HEK293 (cell line): ENCODE results near the gene OR2A5.

Experiments used
- CTCF ChIA-PET: fragments of 350-600 bp; formaldehyde crosslinking; extraction: SDS; loops from one replicate; lab custom pipeline; 2021; ENCODE audit warnings: antibody characterized with exemption; lab: Yijun Ruan, JAX
- POLR2A ChIA-PET: fragments of 300-600 bp; formaldehyde crosslinking; extraction: SDS; loops from one replicate; lab custom pipeline; 2020; ENCODE audit warnings: antibody characterized with exemption, inconsistent platforms; lab: Yijun Ruan, JAX
- H3K27ac ChIP-seq: fragments of 200-500 bp; sonication (Bioruptor generic); 2 replicates; pipeline ENCODE4 v1.5.1; 2014; ENCODE audit warnings: low read depth, low read length, control low read depth, inconsistent platforms; ENCODE audit errors: extremely low read depth
- H3K36me3 ChIP-seq, 2 experiments: fragments of 200-500 bp in 1 of 2; sonication (Bioruptor generic) in 1 of 2; 1 replicate in 1 of 2; 2 replicates in 1 of 2; pipeline ENCODE4 v1.5.1; 2014 to 2017; ENCODE audit warnings: inconsistent platforms in 2 of 2, low read length in 2 of 2; ENCODE audit not compliant: control insufficient read depth in 2 of 2, insufficient read depth in 1 of 2
- H3K4me1 ChIP-seq: fragments of 200-500 bp; sonication (Bioruptor generic); 2 replicates; pipeline ENCODE4 v1.5.1; 2014; ENCODE audit warnings: mild to moderate bottlenecking, low read length, inconsistent platforms; ENCODE audit not compliant: control insufficient read depth, insufficient read depth
- H3K4me3 ChIP-seq: 2 replicates; pipeline ENCODE4 v1.5.1; 2011; ENCODE audit warnings: low read depth, mild to moderate bottlenecking, control low read depth, low read length, moderate library complexity
- H3K9me3 ChIP-seq: fragments of 200-500 bp; sonication (Bioruptor generic); 2 replicates; pipeline ENCODE4 v1.5.1; 2014; ENCODE audit warnings: low read depth, low read length, inconsistent platforms; ENCODE audit not compliant: control insufficient read depth, insufficient read depth
- AEBP2 ChIP-seq: fragments of 450-650 bp; formaldehyde crosslinking; IDR thresholded peaks from 2 replicates; pipeline ENCODE4 v1.5.1; 2016; ENCODE audit warnings: missing biosample characterization, missing genetic modification characterization, borderline replicate concordance
- GLI4 ChIP-seq: fragments of 450-650 bp; formaldehyde crosslinking; IDR thresholded peaks from 2 replicates; pipeline ENCODE4 v1.5.1; 2016; ENCODE audit warnings: missing biosample characterization, missing genetic modification characterization
- MZF1 ChIP-seq: fragments of 450-650 bp; formaldehyde crosslinking; IDR thresholded peaks from 2 replicates; pipeline ENCODE4 v1.5.1; 2017; ENCODE audit warnings: missing biosample characterization, missing genetic modification characterization, borderline replicate concordance
- PRDM2 ChIP-seq: fragments of 450-650 bp; formaldehyde crosslinking; IDR thresholded peaks from 2 replicates; pipeline ENCODE4 v1.5.1; 2016; ENCODE audit warnings: missing biosample characterization, missing genetic modification characterization, borderline replicate concordance
- YY2 ChIP-seq: fragments of 450-650 bp; formaldehyde crosslinking; IDR thresholded peaks from 2 replicates; pipeline ENCODE4 v1.5.1; 2016; ENCODE audit warnings: missing biosample characterization, missing genetic modification characterization
- ZBTB8A ChIP-seq: fragments of 450-650 bp; formaldehyde crosslinking; IDR thresholded peaks from 2 replicates; pipeline ENCODE4 v1.5.1; 2016; ENCODE audit warnings: missing biosample characterization, missing genetic modification characterization
- ZFP69B ChIP-seq: fragments of 450-650 bp; formaldehyde crosslinking; IDR thresholded peaks from 2 replicates; pipeline ENCODE4 v1.5.1; 2016; ENCODE audit warnings: missing biosample characterization, missing genetic modification characterization
- ZNF146 ChIP-seq: fragments of 450-650 bp; formaldehyde crosslinking; IDR thresholded peaks from 2 replicates; pipeline ENCODE4 v1.5.1; 2016; ENCODE audit warnings: missing biosample characterization, missing genetic modification characterization
- ZNF157 ChIP-seq: fragments of 450-650 bp; formaldehyde crosslinking; IDR thresholded peaks from 2 replicates; pipeline ENCODE4 v1.5.1; 2016; ENCODE audit warnings: missing biosample characterization, missing genetic modification characterization
- ZNF202 ChIP-seq: fragments of 450-650 bp; formaldehyde crosslinking; IDR thresholded peaks from 2 replicates; pipeline ENCODE4 v1.5.1; 2016; ENCODE audit warnings: missing biosample characterization, missing genetic modification characterization, borderline replicate concordance
- ZNF223 ChIP-seq: fragments of 450-650 bp; formaldehyde crosslinking; IDR thresholded peaks from 2 replicates; pipeline ENCODE4 v1.5.1; 2016; ENCODE audit warnings: missing biosample characterization, missing genetic modification characterization
- ZNF341 ChIP-seq: fragments of 450-650 bp; formaldehyde crosslinking; IDR thresholded peaks from 2 replicates; pipeline ENCODE4; 2016; ENCODE audit warnings: low read depth, missing biosample characterization, missing genetic modification characterization
- ZNF416 ChIP-seq: fragments of 450-650 bp; formaldehyde crosslinking; IDR thresholded peaks from 2 replicates; pipeline ENCODE4 v1.5.1; 2016; ENCODE audit warnings: missing biosample characterization, missing genetic modification characterization
- ZNF426 ChIP-seq: fragments of 450-650 bp; formaldehyde crosslinking; IDR thresholded peaks from 2 replicates; pipeline ENCODE4 v1.5.1; 2017; ENCODE audit warnings: missing biosample characterization, missing genetic modification characterization, mild to moderate bottlenecking, inconsistent platforms, moderate library complexity
- ZNF521 ChIP-seq: fragments of 450-650 bp; formaldehyde crosslinking; IDR thresholded peaks from 2 replicates; pipeline ENCODE4 v1.5.1; 2017; ENCODE audit warnings: missing biosample characterization, mild to moderate bottlenecking, missing genetic modification characterization
- ZNF548 ChIP-seq: fragments of 450-650 bp; formaldehyde crosslinking; IDR thresholded peaks from 2 replicates; pipeline ENCODE4 v1.5.1; 2016; ENCODE audit warnings: missing biosample characterization, missing genetic modification characterization
- ZNF549 ChIP-seq: fragments of 450-650 bp; IDR thresholded peaks from 2 replicates; pipeline ENCODE4 v1.5.1; 2018; ENCODE audit warnings: missing biosample characterization, missing genetic modification characterization, mild to moderate bottlenecking, inconsistent platforms, moderate library complexity
- ZNF561 ChIP-seq: fragments of 450-650 bp; IDR thresholded peaks from 2 replicates; pipeline ENCODE4 v1.5.1; 2018; ENCODE audit warnings: missing biosample characterization, missing genetic modification characterization, borderline replicate concordance
- ZNF629 ChIP-seq: fragments of 450-650 bp; formaldehyde crosslinking; IDR thresholded peaks from 2 replicates; pipeline ENCODE4 v1.5.1; 2017; ENCODE audit warnings: missing biosample characterization, missing genetic modification characterization
- ZNF660 ChIP-seq: fragments of 450-650 bp; IDR thresholded peaks from 2 replicates; pipeline ENCODE4 v1.5.1; 2018; ENCODE audit warnings: missing biosample characterization, mild to moderate bottlenecking, missing genetic modification characterization
- ZNF768 ChIP-seq: fragments of 450-650 bp; formaldehyde crosslinking; IDR thresholded peaks from 2 replicates; pipeline ENCODE4 v1.5.1; 2018; ENCODE audit warnings: missing biosample characterization, mild to moderate bottlenecking, missing genetic modification characterization
- ZSCAN16 ChIP-seq: fragments of 450-650 bp; formaldehyde crosslinking; IDR thresholded peaks from 2 replicates; pipeline ENCODE4 v1.5.1; 2016; ENCODE audit warnings: missing biosample characterization, missing genetic modification characterization
- ZSCAN23 ChIP-seq: fragments of 450-650 bp; formaldehyde crosslinking; IDR thresholded peaks from 2 replicates; pipeline ENCODE4 v1.5.1; 2016; ENCODE audit warnings: missing biosample characterization, missing genetic modification characterization
- TF ChIP-seq, protein P1 (sequence below): fragments of 450-650 bp; formaldehyde crosslinking; IDR thresholded peaks from 2 replicates; pipeline ENCODE4 v1.5.1; 2016; ENCODE audit warnings: missing biosample characterization, missing genetic modification characterization
- TF ChIP-seq, protein P2 (sequence below): sonication (generic); formaldehyde crosslinking; IDR thresholded peaks from 2 replicates; pipeline ENCODE4 v1.8.1; 2022; ENCODE audit warnings: mild to moderate bottlenecking, moderate library complexity, missing genetic modification reagents

Gene OR2A5

DNA sequence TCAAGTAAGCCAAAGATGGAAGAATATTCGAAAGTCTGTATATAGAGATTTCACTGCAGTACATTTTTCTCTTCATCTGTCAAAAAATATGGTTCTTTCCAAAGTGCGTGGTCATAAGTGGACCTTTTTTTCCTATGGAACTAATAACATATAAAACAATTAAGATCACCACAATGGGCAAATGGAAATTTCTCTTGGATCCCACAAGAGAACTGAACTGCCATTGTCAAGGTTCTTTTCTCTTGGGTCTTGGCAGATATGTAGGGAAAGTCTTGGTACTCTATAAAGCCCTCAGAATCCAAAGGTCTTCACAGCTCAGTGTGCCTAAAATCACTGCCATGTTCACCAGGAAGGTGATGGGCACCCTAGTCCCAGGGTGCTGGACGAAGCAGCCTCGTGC is 48.7 kb upstream of the OR2A5 start, which contains the start of gene OR6B1 (continued):
- no peak for TF ChIP-seq ZNF768 (tag by site-specific recombination)
- TF ChIP-seq MZF1 (tag by site-specific recombination): no peak
- no peak for TF ChIP-seq ZNF660 (tag by site-specific recombination)
- no peak for TF ChIP-seq ZNF549 (tag by site-specific recombination)
- no peak for TF ChIP-seq GLI4 (tag by site-specific recombination)
- no peak for TF ChIP-seq ZNF416 (tag by site-specific recombination)

DNA sequence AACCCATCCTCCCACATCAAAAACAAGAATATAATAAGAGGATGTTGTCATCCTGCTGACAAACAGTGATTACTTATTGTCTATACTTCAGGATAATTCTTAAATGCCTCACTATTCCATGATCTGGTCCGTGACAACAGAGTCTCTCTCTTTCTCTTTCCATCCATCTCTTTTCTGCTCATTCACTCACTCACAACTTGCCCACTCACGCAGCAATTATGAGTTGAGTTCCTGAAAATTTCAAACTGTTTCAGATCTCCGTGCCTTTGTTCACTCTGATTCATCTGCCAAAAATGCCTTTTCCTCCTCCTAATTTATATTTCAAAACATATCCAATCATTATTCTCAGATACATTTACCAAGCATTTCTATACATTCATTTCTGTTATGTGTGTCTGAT is 47.2 kb upstream of the OR2A5 start:
- POLR2A ChIA-PET: no interaction called here
- TF ChIP-seq ZNF202 (no peak), ZNF548 (tag by site-specific recombination) (no peak), PRDM2 (tag by site-specific recombination) (no peak), ZNF426 (no peak), MZF1 (tag by site-specific recombination) (no peak), ZNF629 (tag by site-specific recombination) (no peak), YY2 (tag by site-specific recombination) (no peak), ZBTB8A (tag by site-specific recombination) (no peak), AEBP2 (tag by site-specific recombination) (no peak), ZNF341 (tag by site-specific recombination) (no peak), ZNF146 (tag by site-specific recombination) (no peak), ZFP69B (tag by site-specific recombination) (no peak), ZSCAN16 (no peak), ZNF223 (tag by site-specific recombination) (no peak), ZNF521 (tag by site-specific recombination) (no peak), ZSCAN23 (tag by site-specific recombination) (no peak), ZNF561 (tag by site-specific recombination) (no peak), ZNF157 (tag by site-specific recombination) (no peak)
- TF ChIP-seq, protein P1, sequence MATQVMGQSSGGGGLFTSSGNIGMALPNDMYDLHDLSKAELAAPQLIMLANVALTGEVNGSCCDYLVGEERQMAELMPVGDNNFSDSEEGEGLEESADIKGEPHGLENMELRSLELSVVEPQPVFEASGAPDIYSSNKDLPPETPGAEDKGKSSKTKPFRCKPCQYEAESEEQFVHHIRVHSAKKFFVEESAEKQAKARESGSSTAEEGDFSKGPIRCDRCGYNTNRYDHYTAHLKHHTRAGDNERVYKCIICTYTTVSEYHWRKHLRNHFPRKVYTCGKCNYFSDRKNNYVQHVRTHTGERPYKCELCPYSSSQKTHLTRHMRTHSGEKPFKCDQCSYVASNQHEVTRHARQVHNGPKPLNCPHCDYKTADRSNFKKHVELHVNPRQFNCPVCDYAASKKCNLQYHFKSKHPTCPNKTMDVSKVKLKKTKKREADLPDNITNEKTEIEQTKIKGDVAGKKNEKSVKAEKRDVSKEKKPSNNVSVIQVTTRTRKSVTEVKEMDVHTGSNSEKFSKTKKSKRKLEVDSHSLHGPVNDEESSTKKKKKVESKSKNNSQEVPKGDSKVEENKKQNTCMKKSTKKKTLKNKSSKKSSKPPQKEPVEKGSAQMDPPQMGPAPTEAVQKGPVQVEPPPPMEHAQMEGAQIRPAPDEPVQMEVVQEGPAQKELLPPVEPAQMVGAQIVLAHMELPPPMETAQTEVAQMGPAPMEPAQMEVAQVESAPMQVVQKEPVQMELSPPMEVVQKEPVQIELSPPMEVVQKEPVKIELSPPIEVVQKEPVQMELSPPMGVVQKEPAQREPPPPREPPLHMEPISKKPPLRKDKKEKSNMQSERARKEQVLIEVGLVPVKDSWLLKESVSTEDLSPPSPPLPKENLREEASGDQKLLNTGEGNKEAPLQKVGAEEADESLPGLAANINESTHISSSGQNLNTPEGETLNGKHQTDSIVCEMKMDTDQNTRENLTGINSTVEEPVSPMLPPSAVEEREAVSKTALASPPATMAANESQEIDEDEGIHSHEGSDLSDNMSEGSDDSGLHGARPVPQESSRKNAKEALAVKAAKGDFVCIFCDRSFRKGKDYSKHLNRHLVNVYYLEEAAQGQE (tag by site-specific recombination): no peak
- TF ChIP-seq, protein P2, sequence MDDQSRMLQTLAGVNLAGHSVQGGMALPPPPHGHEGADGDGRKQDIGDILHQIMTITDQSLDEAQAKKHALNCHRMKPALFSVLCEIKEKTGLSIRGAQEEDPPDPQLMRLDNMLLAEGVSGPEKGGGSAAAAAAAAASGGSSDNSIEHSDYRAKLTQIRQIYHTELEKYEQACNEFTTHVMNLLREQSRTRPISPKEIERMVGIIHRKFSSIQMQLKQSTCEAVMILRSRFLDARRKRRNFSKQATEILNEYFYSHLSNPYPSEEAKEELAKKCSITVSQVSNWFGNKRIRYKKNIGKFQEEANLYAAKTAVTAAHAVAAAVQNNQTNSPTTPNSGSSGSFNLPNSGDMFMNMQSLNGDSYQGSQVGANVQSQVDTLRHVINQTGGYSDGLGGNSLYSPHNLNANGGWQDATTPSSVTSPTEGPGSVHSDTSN (CRISPR knock-in tag): no peak
- Histone ChIP-seq H3K36me3 (no peaks in the 10 kb centered on the region), H3K9me3 (no peaks in the 10 kb centered on the region), H3K27ac (no peak overlapping the region), H3K4me1 (no peaks in the 10 kb centered on the region), H3K4me3 (no peak overlapping the region)
- CTCF ChIA-PET: no interaction called here
